SK-N-SH treated with all-trans-retinoic acid at 6 μM for 48 hours (cell line): ENCODE data around the gene MCOLN3.

Source experiments
- BACH2 ChIP-seq: fragments of 250-450 bp; sonication (Bioruptor Pico); IDR thresholded peaks from 2 replicates; pipeline ENCODE4 v1.9.0; 2021; ENCODE audit warnings: mild to moderate bottlenecking, borderline replicate concordance
- SNAI2 ChIP-seq: fragments of 250-450 bp; sonication (Bioruptor Pico); IDR thresholded peaks from 2 replicates; pipeline ENCODE4 v1.5.0; 2020; ENCODE audit warnings: mild to moderate bottlenecking, moderate library complexity
- TF ChIP-seq, protein P1 (sequence below): fragments of 250-450 bp; sonication (Bioruptor Pico); IDR thresholded peaks from 2 replicates; pipeline ENCODE4 v1.8.0; 2020; ENCODE audit warnings: mild to moderate bottlenecking, moderate library complexity, borderline replicate concordance
- TF ChIP-seq, protein P2 (sequence below): fragments of 250-450 bp; sonication (Bioruptor Pico); IDR thresholded peaks from 2 replicates; pipeline ENCODE4 v1.5.1; 2021; ENCODE audit warnings: mild to moderate bottlenecking, moderate library complexity
- TF ChIP-seq, protein P3 (sequence below): fragments of 250-450 bp; sonication (Bioruptor Pico); IDR thresholded peaks from 2 replicates; pipeline ENCODE4 v1.5.0; 2020; ENCODE audit warnings: mild to moderate bottlenecking, moderate library complexity

DNA sequence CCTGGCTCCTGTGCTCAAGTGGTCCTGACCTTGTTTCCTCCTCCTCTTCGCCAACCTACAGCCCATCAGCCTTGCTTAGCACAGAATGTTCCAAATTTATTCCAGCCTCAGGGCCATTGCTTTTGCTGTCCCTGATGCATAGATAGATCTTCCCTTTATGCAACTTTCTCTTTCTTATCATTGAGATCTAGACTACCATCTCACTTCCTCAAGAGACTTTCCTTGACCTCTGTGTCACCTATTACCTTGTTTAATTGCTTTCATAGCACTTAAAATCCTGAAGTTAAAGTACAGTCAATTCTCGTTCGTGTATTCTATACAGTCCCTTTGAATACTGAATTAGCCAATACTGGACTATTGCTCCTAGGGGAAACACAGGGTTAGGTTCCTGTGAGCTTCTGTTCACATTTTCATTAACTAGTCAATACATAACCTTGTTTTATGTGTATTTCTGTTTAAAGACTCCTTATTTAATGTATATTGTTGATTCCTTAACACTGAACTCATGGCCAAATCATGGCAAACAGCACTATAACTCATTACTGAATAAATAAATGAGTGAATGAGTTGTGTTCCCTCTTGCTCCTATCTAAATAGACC is 26.2 kb upstream of the MCOLN3 start:
- TF ChIP-seq, protein P1, sequence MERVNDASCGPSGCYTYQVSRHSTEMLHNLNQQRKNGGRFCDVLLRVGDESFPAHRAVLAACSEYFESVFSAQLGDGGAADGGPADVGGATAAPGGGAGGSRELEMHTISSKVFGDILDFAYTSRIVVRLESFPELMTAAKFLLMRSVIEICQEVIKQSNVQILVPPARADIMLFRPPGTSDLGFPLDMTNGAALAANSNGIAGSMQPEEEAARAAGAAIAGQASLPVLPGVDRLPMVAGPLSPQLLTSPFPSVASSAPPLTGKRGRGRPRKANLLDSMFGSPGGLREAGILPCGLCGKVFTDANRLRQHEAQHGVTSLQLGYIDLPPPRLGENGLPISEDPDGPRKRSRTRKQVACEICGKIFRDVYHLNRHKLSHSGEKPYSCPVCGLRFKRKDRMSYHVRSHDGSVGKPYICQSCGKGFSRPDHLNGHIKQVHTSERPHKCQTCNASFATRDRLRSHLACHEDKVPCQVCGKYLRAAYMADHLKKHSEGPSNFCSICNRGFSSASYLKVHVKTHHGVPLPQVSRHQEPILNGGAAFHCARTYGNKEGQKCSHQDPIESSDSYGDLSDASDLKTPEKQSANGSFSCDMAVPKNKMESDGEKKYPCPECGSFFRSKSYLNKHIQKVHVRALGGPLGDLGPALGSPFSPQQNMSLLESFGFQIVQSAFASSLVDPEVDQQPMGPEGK (CRISPR knock-in tag), result no peak
- TF ChIP-seq SNAI2 (CRISPR knock-in tag), result no peak
- no peak for TF ChIP-seq BACH2
- TF ChIP-seq, protein P2, sequence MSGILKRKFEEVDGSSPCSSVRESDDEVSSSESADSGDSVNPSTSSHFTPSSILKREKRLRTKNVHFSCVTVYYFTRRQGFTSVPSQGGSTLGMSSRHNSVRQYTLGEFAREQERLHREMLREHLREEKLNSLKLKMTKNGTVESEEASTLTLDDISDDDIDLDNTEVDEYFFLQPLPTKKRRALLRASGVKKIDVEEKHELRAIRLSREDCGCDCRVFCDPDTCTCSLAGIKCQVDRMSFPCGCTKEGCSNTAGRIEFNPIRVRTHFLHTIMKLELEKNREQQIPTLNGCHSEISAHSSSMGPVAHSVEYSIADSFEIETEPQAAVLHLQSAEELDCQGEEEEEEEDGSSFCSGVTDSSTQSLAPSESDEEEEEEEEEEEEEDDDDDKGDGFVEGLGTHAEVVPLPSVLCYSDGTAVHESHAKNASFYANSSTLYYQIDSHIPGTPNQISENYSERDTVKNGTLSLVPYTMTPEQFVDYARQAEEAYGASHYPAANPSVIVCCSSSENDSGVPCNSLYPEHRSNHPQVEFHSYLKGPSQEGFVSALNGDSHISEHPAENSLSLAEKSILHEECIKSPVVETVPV (CRISPR knock-in tag), result no peak
- TF ChIP-seq, protein P3, sequence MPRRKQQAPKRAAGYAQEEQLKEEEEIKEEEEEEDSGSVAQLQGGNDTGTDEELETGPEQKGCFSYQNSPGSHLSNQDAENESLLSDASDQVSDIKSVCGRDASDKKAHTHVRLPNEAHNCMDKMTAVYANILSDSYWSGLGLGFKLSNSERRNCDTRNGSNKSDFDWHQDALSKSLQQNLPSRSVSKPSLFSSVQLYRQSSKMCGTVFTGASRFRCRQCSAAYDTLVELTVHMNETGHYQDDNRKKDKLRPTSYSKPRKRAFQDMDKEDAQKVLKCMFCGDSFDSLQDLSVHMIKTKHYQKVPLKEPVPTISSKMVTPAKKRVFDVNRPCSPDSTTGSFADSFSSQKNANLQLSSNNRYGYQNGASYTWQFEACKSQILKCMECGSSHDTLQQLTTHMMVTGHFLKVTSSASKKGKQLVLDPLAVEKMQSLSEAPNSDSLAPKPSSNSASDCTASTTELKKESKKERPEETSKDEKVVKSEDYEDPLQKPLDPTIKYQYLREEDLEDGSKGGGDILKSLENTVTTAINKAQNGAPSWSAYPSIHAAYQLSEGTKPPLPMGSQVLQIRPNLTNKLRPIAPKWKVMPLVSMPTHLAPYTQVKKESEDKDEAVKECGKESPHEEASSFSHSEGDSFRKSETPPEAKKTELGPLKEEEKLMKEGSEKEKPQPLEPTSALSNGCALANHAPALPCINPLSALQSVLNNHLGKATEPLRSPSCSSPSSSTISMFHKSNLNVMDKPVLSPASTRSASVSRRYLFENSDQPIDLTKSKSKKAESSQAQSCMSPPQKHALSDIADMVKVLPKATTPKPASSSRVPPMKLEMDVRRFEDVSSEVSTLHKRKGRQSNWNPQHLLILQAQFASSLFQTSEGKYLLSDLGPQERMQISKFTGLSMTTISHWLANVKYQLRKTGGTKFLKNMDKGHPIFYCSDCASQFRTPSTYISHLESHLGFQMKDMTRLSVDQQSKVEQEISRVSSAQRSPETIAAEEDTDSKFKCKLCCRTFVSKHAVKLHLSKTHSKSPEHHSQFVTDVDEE (CRISPR knock-in tag), result no peak
